HG02678 (cell line): ENCODE results near the gene PRR19.

ENCODE experiments used
- ATAC-seq: cut with Tn5 transposase; IDR thresholded peaks from one replicate; pipeline ENCODE4 v1.9.1; 2021; ENCODE audit warnings: mild to moderate bottlenecking, moderate library complexity; ENCODE audit not compliant: unreplicated experiment

The PRR19 gene

GRCh38 chr19:42283188-42284065, 18.5 kb upstream of the PRR19 start:
- ATAC-seq, result peak; percentile 48

GRCh38 chr19:42284066-42284501, 17.8 kb upstream of the PRR19 start:
- ATAC-seq, result peak; percentile 35

DNA sequence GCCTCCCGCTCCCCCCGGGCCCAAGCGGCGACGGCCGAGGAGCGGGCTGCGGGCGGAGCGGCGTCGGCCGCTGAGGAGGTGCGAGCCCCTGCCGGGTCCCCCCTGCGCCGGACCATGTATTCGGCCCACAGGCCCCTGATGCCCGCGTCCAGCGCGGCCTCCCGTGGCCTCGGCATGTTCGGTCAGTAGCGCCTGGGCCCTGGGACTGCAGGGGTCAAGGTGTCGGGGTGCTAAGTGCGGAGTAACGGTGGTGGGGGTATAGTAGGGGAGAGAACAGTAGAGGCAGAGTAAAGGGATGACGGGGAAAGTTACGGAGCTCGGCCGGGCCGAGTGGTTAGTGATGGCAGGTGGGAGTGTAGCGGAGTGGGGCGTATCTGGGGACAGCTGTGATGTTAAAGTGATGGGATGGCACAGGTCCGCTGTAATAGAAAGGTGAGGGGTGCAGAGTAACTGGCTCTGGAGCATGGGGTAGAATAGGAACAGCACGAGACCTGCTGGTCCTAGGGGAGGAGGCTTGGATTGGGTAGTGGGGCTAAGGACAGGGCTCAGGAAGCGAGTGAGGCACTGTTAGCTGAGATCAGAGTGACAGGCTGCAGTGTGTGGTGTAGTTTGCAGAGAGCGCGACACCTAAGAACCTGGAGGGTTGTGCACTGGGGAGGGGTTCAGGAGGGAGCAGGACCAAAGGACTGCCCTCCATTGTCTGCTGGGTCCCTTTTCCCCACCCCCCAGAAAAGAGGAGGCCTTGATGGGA, 17.2 kb upstream of the PRR19 start:
- ATAC-seq, result no peak

DNA sequence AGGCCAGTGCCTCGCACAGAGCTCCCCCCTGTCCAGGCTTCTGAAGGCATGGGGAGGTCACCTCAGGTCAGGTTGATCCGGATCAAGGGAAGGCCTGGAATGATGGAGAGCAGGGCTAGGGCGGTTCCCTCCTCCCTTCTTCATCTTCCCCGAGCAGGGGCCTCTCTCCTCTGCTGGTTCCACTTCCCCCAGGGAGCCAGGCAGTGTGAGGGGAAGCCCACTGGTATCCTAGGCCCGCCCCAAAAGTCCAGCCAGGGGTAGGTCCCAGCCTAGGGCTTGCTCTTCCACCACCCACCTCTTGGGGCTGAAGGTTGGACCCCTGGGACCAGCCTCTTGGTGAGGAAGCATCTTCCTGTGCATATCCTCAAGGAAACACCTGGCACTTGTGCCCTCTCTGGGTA, 16.4 kb upstream of the PRR19 start:
- no peak for ATAC-seq

GRCh38 chr19:42285988-42286348, 16.0 kb upstream of the PRR19 start:
- no peak for ATAC-seq

GRCh38 chr19:42286349-42287016, 15.4 kb upstream of the PRR19 start:
- ATAC-seq, result no peak

GRCh38 chr19:42287017-42287826, 14.7 kb upstream of the PRR19 start:
- no peak for ATAC-seq

- no peak for ATAC-seq
Observed at GRCh38 chr19:42287827-42288107, 14.2 kb upstream of the PRR19 start.

- no peak for ATAC-seq
Observed at GRCh38 chr19:42288387-42288786, 13.5 kb upstream of the PRR19 start.

- no peak for ATAC-seq
Observed at GRCh38 chr19:42288881-42289555, 12.9 kb upstream of the PRR19 start.

- no peak for ATAC-seq
Observed at GRCh38 chr19:42289556-42290041, 12.3 kb upstream of the PRR19 start.

GRCh38 chr19:42290136-42290522, 11.8 kb upstream of the PRR19 start:
- no peak for ATAC-seq

DNA sequence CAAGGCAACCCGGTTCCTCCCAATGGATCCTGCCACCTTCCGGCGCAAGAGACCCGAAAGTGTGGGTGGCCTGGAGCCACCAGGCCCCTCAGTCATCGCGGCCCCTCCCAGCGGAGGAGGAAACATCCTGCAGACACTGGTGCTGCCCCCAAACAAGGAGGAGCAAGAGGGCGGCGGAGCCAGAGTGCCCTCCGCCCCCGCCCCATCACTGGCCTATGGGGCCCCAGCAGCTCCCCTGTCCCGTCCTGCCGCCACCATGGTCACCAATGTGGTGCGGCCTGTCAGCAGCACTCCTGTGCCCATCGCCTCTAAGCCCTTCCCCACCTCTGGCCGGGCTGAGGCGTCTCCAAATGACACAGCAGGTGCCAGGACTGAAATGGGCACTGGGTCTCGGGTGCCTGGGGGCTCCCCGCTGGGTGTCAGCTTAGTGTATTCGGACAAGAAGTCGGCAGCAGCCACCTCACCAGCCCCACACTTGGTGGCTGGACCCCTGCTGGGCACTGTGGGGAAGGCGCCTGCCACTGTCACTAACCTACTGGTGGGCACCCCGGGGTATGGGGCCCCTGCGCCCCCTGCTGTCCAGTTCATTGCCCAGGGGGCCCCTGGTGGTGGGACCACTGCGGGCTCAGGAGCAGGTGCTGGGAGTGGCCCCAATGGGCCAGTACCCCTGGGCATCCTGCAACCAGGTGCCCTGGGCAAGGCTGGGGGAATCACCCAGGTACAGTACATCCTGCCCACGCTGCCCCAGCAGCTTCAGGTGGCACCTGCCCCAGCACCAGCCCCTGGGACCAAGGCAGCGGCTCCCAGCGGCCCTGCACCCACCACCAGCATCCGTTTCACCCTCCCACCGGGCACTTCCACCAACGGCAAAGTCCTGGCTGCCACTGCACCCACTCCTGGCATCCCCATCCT, 11.2 kb upstream of the PRR19 start:
- ATAC-seq, result no peak

- ATAC-seq, result no peak
Observed at GRCh38 chr19:42291435-42291810, 10.5 kb upstream of the PRR19 start.

- no peak for ATAC-seq
Observed at GRCh38 chr19:42292042-42292960, 9.6 kb upstream of the PRR19 start.

DNA sequence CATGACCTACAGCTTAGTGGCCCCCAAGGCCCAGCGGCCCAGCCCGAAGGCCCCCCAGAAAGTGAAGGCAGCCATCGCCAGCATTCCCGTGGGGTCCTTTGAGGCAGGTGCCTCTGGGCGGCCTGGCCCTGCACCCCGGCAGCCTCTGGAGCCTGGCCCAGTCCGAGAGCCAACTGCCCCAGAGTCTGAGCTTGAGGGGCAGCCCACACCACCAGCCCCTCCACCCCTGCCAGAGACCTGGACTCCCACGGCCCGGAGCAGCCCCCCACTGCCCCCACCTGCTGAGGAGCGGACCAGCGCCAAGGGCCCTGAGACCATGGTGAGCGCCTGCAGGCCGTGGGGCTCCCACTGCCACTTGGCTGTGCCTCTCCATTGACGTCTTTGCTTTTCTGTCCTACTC, 9.0 kb upstream of the PRR19 start:
- no peak for ATAC-seq

DNA sequence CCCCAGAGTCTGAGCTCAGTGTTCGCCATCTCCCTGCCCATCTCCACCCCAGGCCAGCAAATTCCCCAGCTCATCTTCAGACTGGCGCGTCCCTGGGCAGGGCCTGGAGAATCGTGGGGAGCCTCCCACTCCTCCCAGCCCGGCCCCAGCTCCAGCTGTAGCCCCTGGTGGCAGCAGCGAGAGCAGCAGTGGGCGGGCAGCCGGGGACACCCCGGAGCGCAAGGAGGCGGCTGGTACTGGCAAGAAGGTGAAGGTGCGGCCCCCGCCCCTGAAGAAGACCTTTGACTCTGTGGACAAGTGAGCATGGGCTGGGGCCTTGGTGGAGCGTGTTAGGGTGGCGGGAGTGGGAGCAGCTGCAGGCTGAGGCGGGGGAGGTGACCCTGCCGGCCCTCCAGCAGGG, 8.4 kb upstream of the PRR19 start:
- no peak for ATAC-seq

GRCh38 chr19:42293948-42294347, 8.0 kb upstream of the PRR19 start:
- ATAC-seq, result no peak
